ENCODE measurements around the gene ALPK3.
"Not testable (repeated sequence)": the region's sequence is repeated elsewhere in the genome, so short reads cannot be mapped to it uniquely, and the experiment has no call there.

Gene ALPK3

DNA sequence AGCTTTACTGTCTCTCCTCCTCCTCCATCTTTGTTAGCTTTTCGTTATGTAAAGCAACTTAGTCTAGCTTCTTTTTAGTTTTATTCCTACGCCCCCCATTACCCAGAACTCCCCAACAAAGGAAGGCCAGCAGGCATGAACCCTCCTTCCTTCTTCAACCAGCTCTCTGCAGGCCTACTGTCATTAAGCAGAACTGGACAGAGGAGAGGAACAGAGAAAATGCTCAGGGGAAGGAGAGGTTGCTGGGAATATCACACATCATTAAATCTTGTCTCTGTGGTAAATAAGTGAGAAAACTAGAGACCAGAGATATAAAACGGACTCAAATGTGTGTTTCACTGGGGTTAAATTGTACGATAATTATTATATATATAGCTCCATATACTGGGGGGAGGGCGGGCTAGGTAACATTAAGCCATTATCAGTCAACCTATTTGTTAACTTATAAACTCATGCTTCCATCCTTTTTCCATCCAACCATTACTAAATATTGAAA is 48.0 kb downstream of the ALPK3 start:
- Histone ChIP-seq H3K36me3 (ENCODE audit: control insufficient read depth, insufficient read depth, low read length) (peaks cover 14% of the 10 kb centered on the region), H3K27ac (ENCODE audit: low read depth, low read length) (no peak overlapping the region), H3K9ac (ENCODE audit: low read length) (no peak overlapping the region)

DNA sequence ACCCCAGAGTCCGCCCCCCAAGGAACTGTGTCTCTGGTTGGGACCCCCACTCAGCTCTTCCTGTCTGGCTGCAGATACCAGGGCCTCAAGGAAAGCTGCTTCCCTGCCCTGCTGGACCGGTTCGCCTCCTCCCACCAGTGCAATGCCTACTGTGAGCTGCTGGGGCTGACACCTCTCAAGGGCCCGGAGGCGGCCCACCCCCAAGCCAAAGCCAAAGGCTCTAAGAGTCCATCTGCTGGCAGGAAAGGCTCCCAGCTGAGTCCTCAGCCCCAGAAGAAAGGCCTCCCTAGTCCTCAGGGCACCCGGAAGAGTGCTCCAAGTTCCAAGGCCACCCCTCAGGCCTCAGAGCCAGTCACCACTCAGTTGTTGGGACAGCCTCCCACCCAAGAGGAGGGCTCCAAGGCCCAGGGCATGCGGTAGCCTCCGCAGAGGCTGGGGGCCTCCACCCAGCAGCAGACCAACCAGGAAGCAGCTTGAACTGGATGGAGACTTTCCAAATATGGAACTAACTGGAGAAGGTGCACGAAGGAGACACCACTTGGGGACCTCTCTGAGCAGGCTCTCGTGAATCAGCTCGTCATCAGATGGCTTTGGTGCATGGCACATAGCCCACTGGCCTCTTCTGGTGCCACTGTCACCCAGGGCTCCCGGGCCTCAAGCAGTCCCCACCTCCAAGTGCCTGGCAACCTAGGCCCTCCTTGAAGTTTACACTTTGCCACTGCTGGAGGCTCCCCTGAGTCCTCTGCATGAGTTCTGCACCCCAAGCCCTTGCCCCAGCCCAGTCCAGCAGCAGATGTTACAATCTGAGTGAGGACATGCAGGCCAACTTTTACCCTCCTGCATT is 51.1 kb downstream of the ALPK3 start:
- Histone ChIP-seq H3K9me3 (ENCODE audit: control insufficient read depth, insufficient read depth, low read depth, low read length) (no peaks in the 10 kb centered on the region), H3K27me3 (ENCODE audit: control insufficient read depth, insufficient read depth, low read length) (no peaks in the 10 kb centered on the region), H3K4me3 (ENCODE audit: low read depth, low read length) (no peak overlapping the region), H3K4me1 (ENCODE audit: control insufficient read depth, insufficient read depth, low read length) (no peaks in the 10 kb centered on the region), H3K27ac (ENCODE audit: low read depth, low read length) (no peak overlapping the region), H3K9ac (ENCODE audit: low read length) (no peak overlapping the region), H3K36me3 (ENCODE audit: control insufficient read depth, insufficient read depth, low read length) (peaks cover 13% of the 10 kb centered on the region)

More for the DNA sequence above, 48.0 kb downstream of the ALPK3 start:
- H3K27me3 ChIP-seq (ENCODE audit: control insufficient read depth, insufficient read depth, low read length): no peaks in the 10 kb centered on the region
- H3K4me3 ChIP-seq (ENCODE audit: low read depth, low read length): no peak overlapping the region
- no peaks in the 10 kb centered on the region for H3K9me3 ChIP-seq (ENCODE audit: control insufficient read depth, insufficient read depth, low read depth, low read length)
- H3K4me1 ChIP-seq (ENCODE audit: control insufficient read depth, insufficient read depth, low read length): no peaks in the 10 kb centered on the region

DNA sequence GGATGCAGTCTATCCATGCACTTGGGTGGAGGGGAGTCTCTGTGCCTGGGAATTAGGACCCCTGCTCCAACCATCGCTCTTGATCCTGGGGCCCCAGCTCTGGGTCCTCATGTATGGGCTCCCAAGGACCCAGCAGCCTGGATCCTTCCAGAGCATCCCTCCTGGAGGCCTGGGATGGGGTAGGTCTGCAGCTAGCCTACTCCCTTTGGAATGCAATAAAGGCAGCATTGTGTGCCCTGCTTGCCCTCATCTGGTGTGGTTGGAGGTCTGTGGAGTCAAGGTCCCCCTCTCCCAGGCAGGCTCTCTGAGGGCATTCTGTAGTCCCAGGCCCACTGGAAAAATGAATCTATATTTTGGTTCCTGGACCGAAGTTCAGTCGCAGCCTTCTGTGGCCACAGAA is 52.4 kb downstream of the ALPK3 start:
- H3K27me3 ChIP-seq (ENCODE audit: control insufficient read depth, insufficient read depth, low read length): no peaks in the 10 kb centered on the region
- H3K36me3 ChIP-seq (ENCODE audit: control insufficient read depth, insufficient read depth, low read length): peaks cover 5% of the 10 kb centered on the region; the same call in 1 of the 2 replicates
- no peak overlapping the region for H3K27ac ChIP-seq (ENCODE audit: low read depth, low read length)
- H3K4me1 ChIP-seq (ENCODE audit: control insufficient read depth, insufficient read depth, low read length): no peaks in the 10 kb centered on the region
- H3K9me3 ChIP-seq (ENCODE audit: control insufficient read depth, insufficient read depth, low read depth, low read length): no peaks in the 10 kb centered on the region
- H3K4me3 ChIP-seq (ENCODE audit: low read depth, low read length): no peak overlapping the region
- H3K9ac ChIP-seq (ENCODE audit: low read length): no peak overlapping the region

DNA sequence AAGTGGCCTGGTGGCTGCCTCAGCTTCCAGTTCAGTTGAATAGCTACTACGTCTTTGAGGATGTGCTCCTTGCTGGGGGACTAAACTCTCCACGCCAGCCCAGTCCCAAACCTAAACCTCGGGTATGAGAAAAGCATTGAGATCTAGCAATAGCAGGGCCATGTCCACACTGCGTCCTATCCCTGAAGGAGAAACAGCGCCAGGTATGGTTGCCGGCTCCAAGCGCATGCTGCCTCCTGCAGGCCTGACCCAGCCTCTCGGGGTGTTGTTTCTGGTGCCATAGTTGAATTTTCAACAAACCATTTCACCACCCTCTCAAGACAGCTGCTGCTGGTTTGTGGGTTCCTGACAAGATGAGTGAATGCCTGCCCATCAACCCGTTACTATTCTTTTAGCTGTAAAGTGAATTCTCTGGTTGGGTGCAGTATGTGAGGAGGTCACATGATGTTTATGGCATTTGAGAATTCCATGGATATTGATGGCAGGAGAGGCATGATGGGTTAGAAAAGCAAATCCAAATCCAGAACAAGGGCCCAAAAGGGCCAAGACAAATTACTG is 54.4 kb downstream of the ALPK3 start:
- no peaks in the 10 kb centered on the region for H3K9me3 ChIP-seq (ENCODE audit: control insufficient read depth, insufficient read depth, low read depth, low read length)
- no peaks in the 10 kb centered on the region for H3K27me3 ChIP-seq (ENCODE audit: control insufficient read depth, insufficient read depth, low read length)
- no peak overlapping the region for H3K4me3 ChIP-seq (ENCODE audit: low read depth, low read length)
- 0 out of 2 replicates have a peak, but pooled peaks cover 5% of the 10 kb centered on the region for H3K36me3 ChIP-seq (ENCODE audit: control insufficient read depth, insufficient read depth, low read length)
- H3K4me1 ChIP-seq (ENCODE audit: control insufficient read depth, insufficient read depth, low read length): no peaks in the 10 kb centered on the region
- no peak overlapping the region for H3K27ac ChIP-seq (ENCODE audit: low read depth, low read length)
- no peak overlapping the region for H3K9ac ChIP-seq (ENCODE audit: low read length)

DNA sequence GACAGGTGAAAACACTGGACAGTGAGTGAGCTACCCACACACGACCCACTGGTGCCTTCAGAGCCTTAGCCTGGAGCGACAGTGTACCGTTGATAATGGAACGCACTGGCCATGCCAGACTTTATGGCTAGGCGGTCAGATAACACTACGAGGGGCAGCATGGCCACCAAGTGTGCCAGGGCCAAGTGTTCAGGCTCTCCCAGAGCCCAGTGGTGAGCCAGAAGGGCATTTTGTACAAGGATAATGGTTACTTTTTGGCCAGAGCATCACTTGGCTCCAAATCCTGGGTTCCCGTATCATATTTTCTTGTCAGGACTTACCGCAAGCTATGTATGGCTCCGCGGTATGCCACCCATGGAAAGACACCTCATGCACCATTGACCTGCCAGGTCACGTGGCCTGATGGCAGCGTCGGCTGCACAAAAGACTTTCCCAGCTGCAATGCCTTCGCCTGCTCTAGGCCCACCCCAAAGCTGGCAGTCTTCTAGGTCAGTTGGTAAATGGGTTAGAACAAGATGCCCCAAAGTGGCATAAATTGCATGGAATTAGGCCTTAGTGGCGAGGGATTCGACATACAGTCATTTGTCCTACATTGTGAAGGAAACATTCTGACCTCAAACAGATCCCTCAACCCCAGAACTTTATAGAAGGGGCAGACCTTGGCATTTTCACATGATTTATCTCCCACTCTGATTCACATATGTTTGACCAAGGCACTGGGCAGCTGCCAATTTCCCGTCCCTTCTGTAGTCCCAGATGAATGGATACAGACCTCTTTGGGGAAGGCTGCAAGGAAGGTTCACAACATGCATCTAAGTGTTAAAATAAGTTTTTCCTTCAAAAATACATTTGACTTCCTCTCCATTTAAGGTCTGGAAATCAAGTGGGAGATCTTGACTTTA is 55.1 kb downstream of the ALPK3 start:
- Histone ChIP-seq H3K9ac (ENCODE audit: low read length) (no peak overlapping the region), H3K36me3 (ENCODE audit: control insufficient read depth, insufficient read depth, low read length) (0 out of 2 replicates have a peak, but pooled peaks cover under 1% of the 10 kb centered on the region), H3K4me1 (ENCODE audit: control insufficient read depth, insufficient read depth, low read length) (no peaks in the 10 kb centered on the region), H3K27ac (ENCODE audit: low read depth, low read length) (no peak overlapping the region), H3K9me3 (ENCODE audit: control insufficient read depth, insufficient read depth, low read depth, low read length) (no peaks in the 10 kb centered on the region), H3K27me3 (ENCODE audit: control insufficient read depth, insufficient read depth, low read length) (no peaks in the 10 kb centered on the region), H3K4me3 (ENCODE audit: low read depth, low read length) (no peak overlapping the region)

DNA sequence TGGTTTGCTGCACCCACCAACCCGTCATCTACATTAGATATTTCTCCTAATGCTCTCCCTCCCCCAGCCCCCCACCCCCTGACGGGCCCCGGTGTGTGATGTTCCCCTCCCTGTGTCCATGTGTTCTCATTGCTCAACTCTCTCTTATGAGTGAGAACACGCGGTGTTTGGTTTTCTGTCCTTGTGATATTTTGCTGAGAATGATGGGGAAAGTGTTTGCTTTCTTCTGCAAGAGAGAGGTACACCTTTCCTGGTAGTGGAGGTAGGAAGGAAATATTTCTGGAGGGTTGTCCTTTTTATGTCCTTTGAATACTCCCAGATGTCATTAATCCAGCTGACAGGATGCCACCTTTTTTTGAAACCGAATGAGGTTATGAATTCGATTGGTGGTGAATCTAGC is 56.8 kb downstream of the ALPK3 start:
- no peak overlapping the region for H3K4me3 ChIP-seq (ENCODE audit: low read depth, low read length)
- H3K36me3 ChIP-seq (ENCODE audit: control insufficient read depth, insufficient read depth, low read length): no peaks in the 10 kb centered on the region
- H3K9me3 ChIP-seq (ENCODE audit: control insufficient read depth, insufficient read depth, low read depth, low read length): no peaks in the 10 kb centered on the region
- H3K27ac ChIP-seq (ENCODE audit: low read depth, low read length): no peak overlapping the region
- no peaks in the 10 kb centered on the region for H3K27me3 ChIP-seq (ENCODE audit: control insufficient read depth, insufficient read depth, low read length)
- no peak overlapping the region for H3K9ac ChIP-seq (ENCODE audit: low read length)
- peaks cover 5% of the 10 kb centered on the region; the same call in 1 of the 2 replicates for H3K4me1 ChIP-seq (ENCODE audit: control insufficient read depth, insufficient read depth, low read length)

DNA sequence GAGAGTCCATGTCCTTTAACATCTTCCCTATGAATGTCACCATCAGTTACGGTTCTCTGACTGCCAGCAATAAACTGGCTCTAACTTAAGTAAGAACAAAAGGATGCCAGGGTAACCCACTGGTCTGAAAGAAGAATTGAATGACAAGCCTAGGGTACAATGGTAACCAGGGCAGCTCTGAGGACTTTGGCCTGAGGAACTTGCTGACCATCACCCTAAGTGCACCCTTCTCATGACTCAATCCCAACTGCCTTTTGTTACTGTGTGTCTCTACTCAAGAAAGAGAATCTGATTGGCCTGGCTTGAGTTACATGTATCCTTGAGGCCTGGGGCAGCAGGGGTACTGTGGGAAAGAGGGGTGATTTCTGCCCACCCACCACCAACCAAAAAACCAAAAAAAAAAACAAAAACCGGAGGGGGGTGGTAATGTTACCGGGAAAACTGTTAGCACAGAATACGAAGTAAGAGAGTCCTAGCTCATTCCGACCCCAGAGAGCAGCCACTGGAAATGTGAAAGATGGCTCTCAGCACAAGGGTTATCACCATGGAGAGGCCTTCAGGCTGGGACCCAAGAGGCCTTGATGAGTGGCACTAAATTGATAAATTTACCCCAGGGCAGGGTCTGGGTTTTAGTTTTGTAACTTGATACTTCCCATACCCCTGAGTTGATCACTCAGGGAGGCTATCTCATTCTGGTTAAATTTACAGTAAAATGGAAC is 58.0 kb downstream of the ALPK3 start:
- Histone ChIP-seq H3K9ac (ENCODE audit: low read length) (no peak overlapping the region), H3K27ac (ENCODE audit: low read depth, low read length) (no peak overlapping the region), H3K4me1 (ENCODE audit: control insufficient read depth, insufficient read depth, low read length) (peaks cover 5% of the 10 kb centered on the region; the same call in 1 of the 2 replicates), H3K27me3 (ENCODE audit: control insufficient read depth, insufficient read depth, low read length) (no peaks in the 10 kb centered on the region), H3K9me3 (ENCODE audit: control insufficient read depth, insufficient read depth, low read depth, low read length) (no peaks in the 10 kb centered on the region), H3K36me3 (ENCODE audit: control insufficient read depth, insufficient read depth, low read length) (no peaks in the 10 kb centered on the region), H3K4me3 (ENCODE audit: low read depth, low read length) (no peak overlapping the region)

DNA sequence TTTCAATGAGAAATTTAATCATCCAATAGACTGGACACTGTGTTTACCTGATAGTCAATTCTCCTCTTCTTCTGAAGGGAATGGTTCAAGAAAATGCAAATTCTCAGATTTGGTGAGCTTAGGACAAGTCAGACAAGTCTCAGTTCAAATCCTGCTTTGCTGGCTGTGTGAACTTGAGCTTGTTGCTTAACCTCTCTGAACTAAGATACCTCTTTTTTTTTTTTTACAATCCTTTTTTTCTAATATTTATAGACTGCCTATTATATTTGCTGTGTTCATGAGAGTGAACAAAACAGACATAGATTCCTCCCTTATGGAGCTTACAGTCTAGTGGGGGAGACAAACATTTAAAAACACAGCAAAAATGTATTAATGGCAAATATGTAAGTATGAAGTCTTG is 59.1 kb downstream of the ALPK3 start:
- Histone ChIP-seq H3K9ac (ENCODE audit: low read length) (no peak overlapping the region), H3K27me3 (ENCODE audit: control insufficient read depth, insufficient read depth, low read length) (no peaks in the 10 kb centered on the region), H3K36me3 (ENCODE audit: control insufficient read depth, insufficient read depth, low read length) (no peaks in the 10 kb centered on the region), H3K4me1 (ENCODE audit: control insufficient read depth, insufficient read depth, low read length) (peaks cover 5% of the 10 kb centered on the region; the same call in 1 of the 2 replicates), H3K9me3 (ENCODE audit: control insufficient read depth, insufficient read depth, low read depth, low read length) (no peaks in the 10 kb centered on the region), H3K27ac (ENCODE audit: low read depth, low read length) (no peak overlapping the region), H3K4me3 (ENCODE audit: low read depth, low read length) (no peak overlapping the region)

DNA sequence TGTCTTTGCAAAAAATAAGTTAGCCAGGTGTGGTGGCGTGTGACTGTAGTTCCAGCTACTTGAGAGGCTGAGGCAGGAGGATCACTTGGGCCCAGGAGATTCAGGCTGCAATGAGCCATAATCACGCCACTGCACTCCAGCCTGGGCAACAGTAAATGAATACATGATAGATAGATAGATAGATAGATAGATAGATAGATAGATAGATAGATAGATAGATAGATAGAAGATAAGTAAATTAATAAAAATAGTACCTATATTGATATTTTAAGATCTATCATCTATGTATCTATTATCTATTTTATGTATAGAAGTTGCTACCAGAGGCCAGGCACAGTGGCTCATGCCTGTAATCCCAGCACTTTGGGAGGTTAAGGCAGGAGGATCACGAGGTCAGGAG is 60.5 kb downstream of the ALPK3 start:
- H3K27ac ChIP-seq (ENCODE audit: low read depth, low read length); H3K9ac ChIP-seq (ENCODE audit: low read length); H3K4me1 ChIP-seq (ENCODE audit: control insufficient read depth, insufficient read depth, low read length); H3K9me3 ChIP-seq (ENCODE audit: control insufficient read depth, insufficient read depth, low read depth, low read length); H3K4me3 ChIP-seq (ENCODE audit: low read depth, low read length); H3K36me3 ChIP-seq (ENCODE audit: control insufficient read depth, insufficient read depth, low read length); H3K27me3 ChIP-seq (ENCODE audit: control insufficient read depth, insufficient read depth, low read length): not testable (repeated sequence)

DNA sequence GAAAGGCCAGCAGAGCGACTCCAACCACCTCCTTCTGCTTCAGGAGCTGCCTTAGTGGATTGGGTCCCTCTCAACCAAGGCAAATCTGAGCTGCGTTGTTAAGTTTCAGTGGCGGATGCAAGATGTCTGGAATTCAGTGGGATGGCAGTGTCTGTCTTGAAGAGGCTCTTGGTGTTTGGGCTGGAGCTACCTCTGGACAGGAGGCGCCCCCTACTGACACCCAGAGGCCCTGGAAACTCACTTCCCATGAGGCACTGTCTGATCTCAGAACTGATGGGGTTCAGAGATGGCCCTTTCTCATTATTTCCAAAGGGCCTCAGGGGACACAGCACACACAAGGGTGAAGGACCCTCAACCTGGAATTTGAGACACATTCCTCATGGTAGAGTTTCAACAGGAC is 61.3 kb downstream of the ALPK3 start:
- Histone ChIP-seq H3K36me3 (ENCODE audit: control insufficient read depth, insufficient read depth, low read length) (no peaks in the 10 kb centered on the region), H3K4me3 (ENCODE audit: low read depth, low read length) (no peak overlapping the region), H3K9ac (ENCODE audit: low read length) (no peak overlapping the region), H3K4me1 (ENCODE audit: control insufficient read depth, insufficient read depth, low read length) (peaks cover 5% of the 10 kb centered on the region; the same call in 1 of the 2 replicates), H3K27ac (ENCODE audit: low read depth, low read length) (no peak overlapping the region), H3K27me3 (ENCODE audit: control insufficient read depth, insufficient read depth, low read length) (no peaks in the 10 kb centered on the region), H3K9me3 (ENCODE audit: control insufficient read depth, insufficient read depth, low read depth, low read length) (no peaks in the 10 kb centered on the region)

Data from HUES6 (cell line).